ENCODE data around the gene KMT2A. TPM values are rescaled to one million over a fixed set of nuclear protein-coding genes. Genes with fewer than 3 reads are reported as not detected.

The KMT2A gene
- total RNA-seq, 1 donor from 2014 or later, result 56.8 TPM

GRCh38 chr11:118574636-118575035 lies 138.3 kb downstream of the KMT2A start:
- no peaks in the 10 kb centered on the region for H3K27me3 Mint-ChIP-seq (ENCODE audit: unreplicated experiment)
- peaks cover 60% of the 10 kb centered on the region for H3K4me1 Mint-ChIP-seq (ENCODE audit: unreplicated experiment)
- no peak for DNase-seq (ENCODE audit: extremely low spot score, unreplicated experiment)
- peak overlapping the region; percentile 91 for H3K4me3 Mint-ChIP-seq (ENCODE audit: unreplicated experiment)
- H3K27ac Mint-ChIP-seq (ENCODE audit: unreplicated experiment), result no peak overlapping the region
- TF ChIP-seq CTCF (IDR thresholded peaks at IDR 0.05), result no peak
- H3K36me3 Mint-ChIP-seq (ENCODE audit: unreplicated experiment), result peaks cover 4% of the 10 kb centered on the region
- H3K9me3 Mint-ChIP-seq (ENCODE audit: unreplicated experiment), result no peaks in the 10 kb centered on the region

Other genes starting within 250 kb of the KMT2A start
- not detected in 2 replicates for gene JAML, start 211.5 kb upstream of the KMT2A start, total RNA-seq
- 0.37 and 0.40 TPM in 2 replicates for gene MPZL3, start 184.1 kb upstream of the KMT2A start, total RNA-seq
- not detected in 2 replicates for gene MPZL2, start 172.2 kb upstream of the KMT2A start, total RNA-seq
- not detected in 2 replicates for gene CD3E, start 131.8 kb upstream of the KMT2A start, total RNA-seq
- not detected in 2 replicates for gene CD3D, start 93.8 kb upstream of the KMT2A start, total RNA-seq
- gene CD3G, start 92.1 kb upstream of the KMT2A start, total RNA-seq, result not detected in 2 replicates
- gene UBE4A, start 76.9 kb upstream of the KMT2A start, total RNA-seq, result 47.3 and 49.0 TPM in 2 replicates
- 142 and 171 TPM in 2 replicates for gene ATP5MG, start 34.9 kb upstream of the KMT2A start, total RNA-seq
- 0.86 and 1.2 TPM in 2 replicates for gene TTC36, start 91.0 kb downstream of the KMT2A start, total RNA-seq
- 33.6 and 36.2 TPM in 2 replicates for gene TMEM25, start 94.7 kb downstream of the KMT2A start, total RNA-seq
- 24.0 and 24.1 TPM in 2 replicates for gene IFT46, start 129.4 kb downstream of the KMT2A start, total RNA-seq
- 189 and 201 TPM in 2 replicates for gene ARCN1, start 135.9 kb downstream of the KMT2A start, total RNA-seq
- gene PHLDB1, start 171.1 kb downstream of the KMT2A start, total RNA-seq, result 160 and 165 TPM in 2 replicates
- gene TREH, start 243.2 kb downstream of the KMT2A start, total RNA-seq, result not detected in 2 replicates

All from osteocyte (in vitro differentiated cells).